SIG-M5 treated with dmso at 0.1 percent for 504 hours (cell line): ENCODE results near the gene WDR38.

Experiments used
- DNase-seq: peaks from one replicate; lab custom pipeline; 2025; ENCODE audit not compliant: unreplicated experiment; lab: John Stamatoyannopoulos, UW

WDR38 gene

DNA sequence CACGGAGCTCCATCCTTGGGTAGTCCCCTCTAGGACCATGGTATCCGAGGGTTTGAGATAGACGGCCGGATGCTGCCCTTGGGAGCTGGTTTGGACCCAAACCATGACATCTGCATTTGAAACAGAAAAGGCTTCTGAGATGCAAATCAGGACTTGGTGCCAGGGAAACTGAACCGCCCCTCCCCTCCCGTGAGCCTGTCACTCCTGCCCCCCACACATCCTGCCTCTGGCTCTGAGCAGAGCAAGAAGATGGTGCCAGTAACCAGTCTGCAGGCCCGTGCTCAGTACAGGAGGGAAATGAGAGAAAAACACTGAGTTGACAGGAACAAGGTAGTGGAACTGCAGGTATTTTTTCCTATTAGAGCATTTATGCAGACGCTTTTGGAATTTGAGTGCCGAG lies 27.2 kb downstream of the WDR38 start:
- no peak for DNase-seq

DNA sequence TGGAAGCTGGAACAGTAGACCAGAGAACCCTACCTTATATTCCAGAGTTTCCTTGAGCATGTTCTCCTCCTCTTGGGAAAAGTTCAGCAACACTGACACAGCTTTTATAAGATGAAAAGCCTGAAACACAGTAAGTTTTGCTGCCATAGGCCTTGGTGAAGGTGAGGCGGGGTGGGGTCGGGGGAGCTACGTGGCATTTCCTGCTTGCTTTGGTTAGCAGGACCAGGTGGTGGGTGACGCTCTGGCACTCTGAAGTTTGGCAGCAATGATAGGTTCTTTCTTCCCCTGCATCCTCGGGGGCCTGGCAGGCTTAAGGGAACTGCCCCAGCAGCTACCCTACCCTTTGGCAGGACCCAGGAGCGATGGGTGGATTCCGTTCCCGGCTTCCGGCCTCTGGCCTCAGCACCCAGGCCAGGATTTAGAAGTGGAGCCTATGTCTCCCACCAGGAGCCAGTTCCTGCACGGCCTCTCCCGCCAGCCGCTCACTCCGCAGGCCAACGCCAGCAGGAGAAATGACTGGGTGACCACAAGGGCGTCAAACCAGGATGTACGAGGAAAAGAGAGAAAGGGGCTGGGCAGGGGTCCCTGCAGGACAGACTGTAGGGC lies 28.0 kb downstream of the WDR38 start:
- DNase-seq: no peak

GRCh38 chr9:124882231-124882630 lies 29.0 kb downstream of the WDR38 start:
- DNase-seq: no peak

DNA sequence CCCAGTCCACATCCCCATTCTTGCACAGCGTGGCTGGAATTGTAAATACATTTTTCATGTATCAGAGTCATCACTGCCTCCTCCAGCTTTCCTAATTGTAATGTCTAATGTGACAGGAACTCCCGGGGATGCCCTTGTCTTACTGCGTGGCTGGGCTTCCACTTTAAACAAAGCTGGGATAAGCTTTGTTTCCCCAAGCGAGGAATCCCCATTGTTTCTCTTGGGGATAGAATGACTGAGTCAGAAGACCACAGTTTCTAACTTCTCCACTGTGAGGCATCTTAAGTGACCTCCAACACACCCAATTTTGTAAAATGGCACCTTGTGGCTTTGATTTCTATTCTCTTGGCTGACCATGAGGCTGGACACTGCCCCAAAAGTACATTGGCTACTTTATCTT lies 31.1 kb downstream of the WDR38 start:
- DNase-seq: no peak

DNA sequence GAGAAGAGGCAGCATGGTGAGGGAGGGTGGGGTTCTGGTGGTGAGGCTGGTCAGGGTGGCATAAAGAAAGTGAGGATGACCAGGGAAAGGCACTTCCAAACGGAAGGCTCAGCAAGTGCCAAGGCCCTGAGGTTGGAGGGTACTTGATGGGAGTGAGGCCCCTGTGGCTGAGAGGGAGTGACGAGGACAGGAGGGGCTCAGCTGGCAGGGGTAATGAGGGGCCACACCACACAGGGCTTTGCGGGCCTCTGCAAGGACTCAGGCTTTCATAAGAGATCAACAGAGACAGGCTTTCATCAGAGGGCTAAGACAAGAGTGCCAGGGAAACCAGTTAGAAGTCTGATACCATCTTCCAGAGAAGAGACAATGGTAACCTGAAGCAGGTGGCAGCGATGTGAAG lies 32.3 kb downstream of the WDR38 start:
- no peak for DNase-seq

GRCh38 chr9:124886461-124886860 lies 33.2 kb downstream of the WDR38 start:
- no peak for DNase-seq

- DNase-seq: no peak
Measured at GRCh38 chr9:124886866-124887492, 33.7 kb downstream of the WDR38 start.

DNA sequence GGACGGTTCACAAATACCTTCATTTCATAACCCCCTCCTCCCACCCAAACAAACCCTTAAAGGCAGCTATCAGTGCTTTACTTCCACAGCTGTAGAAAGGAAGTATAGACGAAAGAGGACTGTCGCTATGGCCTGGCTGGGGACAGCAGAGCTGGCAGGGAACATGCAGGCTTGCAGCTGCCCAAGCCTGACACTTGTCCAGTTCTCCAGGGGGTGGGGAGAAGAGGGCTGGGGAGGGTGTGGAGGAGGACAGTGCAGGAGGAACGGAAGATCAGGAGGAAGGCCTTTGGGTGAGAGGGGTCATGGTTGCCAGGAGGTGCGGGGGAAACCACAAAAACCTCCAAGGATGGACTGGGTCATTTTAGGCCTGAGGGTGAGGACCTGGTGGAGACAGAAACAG lies 34.6 kb downstream of the WDR38 start:
- DNase-seq: no peak

DNA sequence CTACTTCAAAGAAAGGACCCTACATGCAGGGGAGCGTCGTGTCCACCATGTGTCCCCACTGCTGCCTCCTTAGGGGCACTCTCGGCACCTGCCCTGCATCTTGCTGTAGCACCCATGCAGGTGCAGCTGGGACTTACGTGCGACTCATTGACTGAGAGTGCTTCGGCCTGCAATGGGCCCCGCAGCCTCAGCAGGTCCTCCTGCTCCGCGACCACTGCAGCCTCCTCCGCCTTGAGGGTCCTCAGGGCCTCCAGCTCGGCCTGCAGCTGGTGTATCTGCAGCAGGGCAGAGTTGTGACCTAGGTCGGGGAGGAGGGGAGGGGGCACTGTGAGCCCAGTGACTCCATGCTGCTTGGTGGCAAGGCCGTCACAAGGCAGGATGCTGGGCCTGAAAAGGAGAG lies 35.7 kb downstream of the WDR38 start:
- DNase-seq: no peak

DNA sequence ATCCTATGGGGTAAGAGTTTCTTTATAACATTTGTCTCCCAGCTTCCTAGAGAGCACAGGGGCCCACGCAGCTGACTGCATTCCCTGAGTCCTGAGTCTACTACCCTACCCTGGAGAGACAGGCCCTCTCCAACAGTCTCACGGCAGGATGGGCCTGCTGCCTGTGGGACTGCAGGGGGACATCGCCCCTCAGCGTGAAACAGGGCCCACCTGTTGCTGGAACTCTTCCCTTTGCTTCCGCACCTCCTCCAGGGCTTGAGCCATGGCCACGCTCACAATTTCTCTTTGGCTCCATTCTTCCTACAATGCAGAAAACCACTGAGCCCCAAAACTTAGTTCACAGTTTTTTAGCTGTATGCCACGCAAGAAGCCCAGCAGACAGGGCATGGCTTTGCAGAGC lies 36.9 kb downstream of the WDR38 start:
- no peak for DNase-seq

DNA sequence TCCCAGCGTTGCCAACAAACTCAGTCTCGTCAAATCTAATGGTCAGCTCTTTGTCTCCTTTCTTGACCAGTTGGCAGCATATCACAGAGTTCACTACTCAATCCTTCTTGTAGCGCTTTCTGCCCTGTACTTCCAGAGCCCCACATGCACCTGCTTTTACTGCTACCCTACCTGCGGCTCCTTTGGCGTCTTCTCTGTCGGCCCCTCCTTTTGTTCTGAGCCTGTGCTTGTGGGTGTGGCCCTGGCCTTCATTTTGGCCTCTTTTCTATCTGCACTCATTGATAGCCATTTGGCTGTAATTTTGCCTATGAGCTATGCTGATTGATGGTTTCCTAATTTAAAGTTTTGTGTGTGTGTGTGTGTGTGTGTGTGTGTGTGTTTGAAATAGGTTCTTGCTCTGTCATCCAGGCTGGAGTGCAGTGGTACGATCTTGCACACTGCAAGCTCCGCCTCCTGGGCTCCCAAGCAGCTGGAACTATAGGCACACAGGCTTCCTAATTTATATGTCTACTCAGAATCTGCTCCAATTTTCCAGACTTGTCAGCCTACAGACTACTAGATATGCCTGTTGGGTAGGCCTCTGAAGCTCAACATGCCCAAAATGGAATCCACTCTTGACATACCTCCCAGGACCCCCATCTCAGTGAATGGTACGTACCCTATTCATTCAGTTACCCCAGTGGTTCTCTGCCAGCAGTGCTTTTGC lies 40.9 kb downstream of the WDR38 start:
- no peak for DNase-seq

GRCh38 chr9:124894741-124895170 lies 41.5 kb downstream of the WDR38 start:
- peak; percentile 58 for DNase-seq

GRCh38 chr9:124897570-124898460 lies 44.6 kb downstream of the WDR38 start:
- no peak for DNase-seq

DNA sequence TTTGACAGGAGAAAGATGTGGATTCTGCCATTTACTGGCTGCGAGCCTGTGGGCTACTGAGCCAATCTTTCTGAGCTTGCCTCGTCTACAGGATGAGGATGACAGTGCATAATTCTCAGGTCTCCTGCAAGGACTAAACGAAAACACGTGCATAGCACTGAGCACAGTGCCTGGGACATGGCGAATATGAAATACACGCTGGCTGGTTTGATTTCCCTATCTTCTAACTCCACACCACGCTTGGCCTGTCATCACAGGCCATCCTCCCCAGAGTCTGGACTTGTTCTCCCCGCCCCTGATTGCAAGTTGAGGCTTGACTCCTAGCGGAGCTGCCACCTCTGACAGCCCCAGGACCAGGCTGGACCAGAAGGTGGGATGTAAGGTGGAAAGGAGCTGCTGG lies 46.6 kb downstream of the WDR38 start:
- no peak for DNase-seq

DNA sequence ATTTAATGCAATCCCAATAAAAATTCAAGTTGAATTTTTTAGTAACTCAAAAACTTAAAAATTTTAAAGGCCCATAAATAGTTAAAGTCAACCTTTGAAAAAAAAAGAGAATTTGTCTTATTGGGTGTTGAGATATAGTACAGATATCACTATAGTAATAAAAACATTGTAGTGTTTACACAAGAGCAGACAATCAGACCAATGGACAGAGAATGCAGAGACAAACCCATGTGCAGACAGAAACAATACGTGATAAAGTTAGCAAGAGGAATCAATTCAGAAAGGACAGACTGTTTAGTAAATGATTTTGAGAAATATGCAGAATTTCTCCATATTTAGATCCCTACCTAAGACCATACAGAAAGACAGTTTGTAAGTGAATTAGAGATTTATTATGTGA lies 53.7 kb downstream of the WDR38 start:
- no peak for DNase-seq
